ENCODE data around the gene MROH2A. TPM values are rescaled to one million over a fixed set of nuclear protein-coding genes. Genes with fewer than 3 reads are reported as not detected.
A peak's percentile ranks its signal among the peaks of the same experiment; 100 is the strongest.

Gene MROH2A
- total RNA-seq, 1 donor from 2014 or later, result not detected

DNA sequence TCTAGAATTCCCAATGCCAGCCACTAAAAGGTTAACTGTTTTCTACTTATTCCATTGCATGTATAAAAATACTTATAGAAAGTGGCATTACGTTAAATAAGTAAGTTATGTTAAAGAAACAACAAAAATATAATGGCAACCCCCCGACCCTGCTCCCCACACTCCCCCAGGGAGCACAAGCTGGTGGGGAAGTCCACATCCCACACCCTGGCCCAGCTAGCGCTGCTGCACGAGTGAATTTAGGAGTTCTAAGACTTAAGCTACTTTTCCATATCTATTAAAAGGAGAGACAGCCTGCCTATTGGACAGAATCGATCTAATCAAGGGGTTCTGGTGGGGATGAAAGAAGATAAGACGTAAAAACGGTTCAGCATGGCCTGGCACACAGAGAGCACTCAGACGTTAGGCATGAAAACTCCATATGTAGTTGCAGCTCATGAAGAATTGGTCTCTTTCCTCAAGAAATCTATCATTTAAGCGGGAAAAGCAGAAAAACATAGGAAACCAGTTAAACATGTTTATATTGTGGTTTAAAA, 59.6 kb downstream of the MROH2A start:
- no peaks in the 10 kb centered on the region for H3K36me3 Mint-ChIP-seq (ENCODE audit: unreplicated experiment)

DNA sequence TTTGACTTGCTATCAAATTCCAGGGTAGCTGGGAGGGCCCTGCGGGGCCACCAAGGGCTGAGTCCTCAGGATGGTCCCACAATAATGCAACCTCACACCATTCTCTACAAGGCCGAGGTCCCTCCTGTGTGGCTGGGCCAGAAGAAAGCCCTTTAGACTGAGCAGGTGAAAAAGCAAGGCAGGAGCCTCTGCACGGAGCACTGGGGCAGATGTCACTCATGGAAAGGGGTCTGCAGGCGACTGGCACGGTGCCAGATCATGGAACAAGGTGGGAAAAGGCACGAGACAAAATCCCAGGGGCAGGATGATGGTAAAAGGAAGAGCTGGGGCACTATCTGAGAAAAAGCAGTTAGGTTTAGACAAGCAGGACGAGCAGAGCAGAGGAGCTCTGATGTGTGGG, 60.1 kb downstream of the MROH2A start:
- Mint-ChIP-seq H3K4me3 (ENCODE audit: unreplicated experiment) (no peak overlapping the region), H3K36me3 (ENCODE audit: unreplicated experiment) (no peaks in the 10 kb centered on the region), H3K27ac (ENCODE audit: unreplicated experiment) (peak overlapping the region; percentile 8), H3K9me3 (ENCODE audit: unreplicated experiment) (no peaks in the 10 kb centered on the region), H3K4me1 (ENCODE audit: low read depth, unreplicated experiment) (peaks cover 4% of the 10 kb centered on the region), H3K27me3 (ENCODE audit: unreplicated experiment) (peaks cover 5% of the 10 kb centered on the region)
- DNase-seq, result no peak
- TF ChIP-seq, protein P1, sequence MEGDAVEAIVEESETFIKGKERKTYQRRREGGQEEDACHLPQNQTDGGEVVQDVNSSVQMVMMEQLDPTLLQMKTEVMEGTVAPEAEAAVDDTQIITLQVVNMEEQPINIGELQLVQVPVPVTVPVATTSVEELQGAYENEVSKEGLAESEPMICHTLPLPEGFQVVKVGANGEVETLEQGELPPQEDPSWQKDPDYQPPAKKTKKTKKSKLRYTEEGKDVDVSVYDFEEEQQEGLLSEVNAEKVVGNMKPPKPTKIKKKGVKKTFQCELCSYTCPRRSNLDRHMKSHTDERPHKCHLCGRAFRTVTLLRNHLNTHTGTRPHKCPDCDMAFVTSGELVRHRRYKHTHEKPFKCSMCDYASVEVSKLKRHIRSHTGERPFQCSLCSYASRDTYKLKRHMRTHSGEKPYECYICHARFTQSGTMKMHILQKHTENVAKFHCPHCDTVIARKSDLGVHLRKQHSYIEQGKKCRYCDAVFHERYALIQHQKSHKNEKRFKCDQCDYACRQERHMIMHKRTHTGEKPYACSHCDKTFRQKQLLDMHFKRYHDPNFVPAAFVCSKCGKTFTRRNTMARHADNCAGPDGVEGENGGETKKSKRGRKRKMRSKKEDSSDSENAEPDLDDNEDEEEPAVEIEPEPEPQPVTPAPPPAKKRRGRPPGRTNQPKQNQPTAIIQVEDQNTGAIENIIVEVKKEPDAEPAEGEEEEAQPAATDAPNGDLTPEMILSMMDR (IDR thresholded peaks at IDR 0.05; ENCODE audit: partially characterized antibody, unreplicated experiment), result no peak

More for the DNA sequence above, 59.6 kb downstream of the MROH2A start:
- Mint-ChIP-seq H3K27ac (ENCODE audit: unreplicated experiment) (no peak overlapping the region), H3K27me3 (ENCODE audit: unreplicated experiment) (peaks cover 5% of the 10 kb centered on the region), H3K4me1 (ENCODE audit: low read depth, unreplicated experiment) (peaks cover 4% of the 10 kb centered on the region), H3K9me3 (ENCODE audit: unreplicated experiment) (no peaks in the 10 kb centered on the region), H3K4me3 (ENCODE audit: unreplicated experiment) (no peak overlapping the region)
- TF ChIP-seq, protein P1 (IDR thresholded peaks at IDR 0.05; ENCODE audit: partially characterized antibody, unreplicated experiment), result no peak
- no peak for DNase-seq

DNA sequence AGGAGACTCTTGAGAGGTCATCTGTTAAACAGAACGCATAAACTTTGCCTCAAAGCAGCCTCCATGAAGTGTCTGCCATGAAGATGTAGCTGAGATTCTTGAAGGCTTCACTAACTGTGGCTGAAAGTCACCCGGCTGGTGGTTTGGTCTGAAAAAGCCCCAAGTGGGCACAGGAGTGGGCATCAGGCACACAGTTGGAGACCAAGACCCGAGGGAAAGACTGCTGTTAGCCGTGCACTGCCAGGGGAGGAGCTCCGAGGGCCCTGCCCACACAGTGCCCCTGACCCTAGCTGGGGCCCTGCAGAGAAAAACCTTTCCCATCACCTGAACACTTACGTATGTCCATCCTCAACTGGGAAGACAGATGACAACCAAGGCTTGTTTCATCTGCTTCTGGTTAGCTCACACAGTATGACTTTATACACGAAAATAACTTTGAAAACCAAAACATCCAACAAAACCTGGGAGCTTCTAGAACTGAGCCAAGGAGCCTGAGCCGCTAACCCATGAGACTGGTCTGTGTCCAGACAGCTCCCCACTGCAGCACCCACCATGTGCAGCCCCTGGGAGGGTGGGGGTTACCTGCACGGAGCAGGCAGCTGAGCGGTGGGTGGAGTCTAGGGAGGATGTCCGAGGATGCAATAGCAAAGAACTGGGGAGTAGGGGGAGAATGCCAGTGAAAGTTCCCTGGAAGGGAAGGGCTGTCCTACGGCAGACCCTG, 60.8 kb downstream of the MROH2A start:
- Mint-ChIP-seq H3K27me3 (ENCODE audit: unreplicated experiment) (peaks cover 5% of the 10 kb centered on the region), H3K4me3 (ENCODE audit: unreplicated experiment) (no peak overlapping the region), H3K36me3 (ENCODE audit: unreplicated experiment) (no peaks in the 10 kb centered on the region), H3K9me3 (ENCODE audit: unreplicated experiment) (no peaks in the 10 kb centered on the region), H3K4me1 (ENCODE audit: low read depth, unreplicated experiment) (peaks cover 4% of the 10 kb centered on the region), H3K27ac (ENCODE audit: unreplicated experiment) (no peak overlapping the region)
- TF ChIP-seq, protein P1 (IDR thresholded peaks at IDR 0.05; ENCODE audit: partially characterized antibody, unreplicated experiment), result no peak
- DNase-seq, result no peak

DNA sequence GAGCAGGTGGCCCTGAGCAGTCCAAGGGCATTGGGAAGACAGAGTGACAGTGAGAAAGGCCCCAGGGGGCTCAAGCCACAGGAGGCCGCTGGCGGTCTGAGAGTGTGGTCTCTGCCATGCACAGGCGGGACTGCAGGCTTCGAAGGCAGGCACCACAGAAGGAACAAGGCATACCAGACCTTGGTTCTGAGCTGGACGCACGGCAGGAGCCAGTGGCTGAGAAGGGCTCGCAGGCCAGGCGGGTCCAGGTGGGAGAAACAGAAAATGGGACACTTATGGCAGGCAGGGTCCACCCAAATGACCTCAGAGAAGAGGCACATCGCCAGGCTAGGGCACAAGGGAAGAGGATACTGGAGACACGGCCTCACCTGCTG, 61.3 kb downstream of the MROH2A start:
- H3K4me1 Mint-ChIP-seq (ENCODE audit: low read depth, unreplicated experiment), result peaks cover 4% of the 10 kb centered on the region
- no peak for DNase-seq
- H3K27ac Mint-ChIP-seq (ENCODE audit: unreplicated experiment), result no peak overlapping the region
- H3K27me3 Mint-ChIP-seq (ENCODE audit: unreplicated experiment), result peaks cover 5% of the 10 kb centered on the region
- H3K4me3 Mint-ChIP-seq (ENCODE audit: unreplicated experiment), result no peak overlapping the region
- no peaks in the 10 kb centered on the region for H3K9me3 Mint-ChIP-seq (ENCODE audit: unreplicated experiment)
- TF ChIP-seq, protein P1 (IDR thresholded peaks at IDR 0.05; ENCODE audit: partially characterized antibody, unreplicated experiment), result no peak
- no peaks in the 10 kb centered on the region for H3K36me3 Mint-ChIP-seq (ENCODE audit: unreplicated experiment)

DNA sequence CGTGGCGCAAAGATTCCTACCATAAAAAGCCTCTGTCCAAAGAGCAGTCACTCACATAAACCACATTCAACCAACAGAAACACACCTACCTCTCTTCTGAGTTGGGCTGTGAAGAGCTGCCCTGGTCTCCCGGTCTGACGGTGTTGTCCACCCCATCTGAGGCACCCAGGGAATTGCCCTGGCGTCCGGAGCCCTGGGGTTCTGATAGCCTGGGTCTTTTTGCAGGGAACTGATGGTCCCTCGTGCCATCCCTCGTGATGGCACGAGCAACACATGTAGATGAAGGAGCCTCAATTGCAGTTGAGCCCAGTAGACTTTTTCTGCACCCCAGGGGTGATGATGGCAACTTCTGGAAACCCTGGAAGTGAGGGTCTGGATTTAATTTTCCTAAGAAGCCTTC, 62.4 kb downstream of the MROH2A start:
- no peak overlapping the region for H3K4me3 Mint-ChIP-seq (ENCODE audit: unreplicated experiment)
- no peak for DNase-seq
- peaks cover 4% of the 10 kb centered on the region for H3K4me1 Mint-ChIP-seq (ENCODE audit: low read depth, unreplicated experiment)
- H3K36me3 Mint-ChIP-seq (ENCODE audit: unreplicated experiment), result no peaks in the 10 kb centered on the region
- no peak overlapping the region for H3K27ac Mint-ChIP-seq (ENCODE audit: unreplicated experiment)
- TF ChIP-seq, protein P1 (IDR thresholded peaks at IDR 0.05; ENCODE audit: partially characterized antibody, unreplicated experiment), result no peak
- H3K9me3 Mint-ChIP-seq (ENCODE audit: unreplicated experiment), result no peaks in the 10 kb centered on the region
- H3K27me3 Mint-ChIP-seq (ENCODE audit: unreplicated experiment), result peaks cover 5% of the 10 kb centered on the region

Measured in glutamatergic neuron (in vitro differentiated cells).